Measurements from ENCODE around the gene PAIP1.
A peak's percentile ranks its signal among the peaks of the same experiment; 100 is the strongest.
"Not testable (repeated sequence)": the region's sequence is repeated elsewhere in the genome, so short reads cannot be mapped to it uniquely, and the experiment has no call there.

The PAIP1 gene, protein sequence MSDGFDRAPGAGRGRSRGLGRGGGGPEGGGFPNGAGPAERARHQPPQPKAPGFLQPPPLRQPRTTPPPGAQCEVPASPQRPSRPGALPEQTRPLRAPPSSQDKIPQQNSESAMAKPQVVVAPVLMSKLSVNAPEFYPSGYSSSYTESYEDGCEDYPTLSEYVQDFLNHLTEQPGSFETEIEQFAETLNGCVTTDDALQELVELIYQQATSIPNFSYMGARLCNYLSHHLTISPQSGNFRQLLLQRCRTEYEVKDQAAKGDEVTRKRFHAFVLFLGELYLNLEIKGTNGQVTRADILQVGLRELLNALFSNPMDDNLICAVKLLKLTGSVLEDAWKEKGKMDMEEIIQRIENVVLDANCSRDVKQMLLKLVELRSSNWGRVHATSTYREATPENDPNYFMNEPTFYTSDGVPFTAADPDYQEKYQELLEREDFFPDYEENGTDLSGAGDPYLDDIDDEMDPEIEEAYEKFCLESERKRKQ

GRCh38 chr5:43556857-43557542 lies at the start of gene PAIP1:
TSS of gene PAIP1 (minus strand) at chr5:43557077. CDS start at chr5:43556846, 231 bp downstream.
- DNase-seq (ENCODE audit: low read depth in 2 of 2): peak; percentile 54 to 65

- no peak for DNase-seq (ENCODE audit: low read depth in 2 of 2)
Observed at GRCh38 chr5:43606351-43606750, 49.5 kb upstream of the PAIP1 start.

DNA sequence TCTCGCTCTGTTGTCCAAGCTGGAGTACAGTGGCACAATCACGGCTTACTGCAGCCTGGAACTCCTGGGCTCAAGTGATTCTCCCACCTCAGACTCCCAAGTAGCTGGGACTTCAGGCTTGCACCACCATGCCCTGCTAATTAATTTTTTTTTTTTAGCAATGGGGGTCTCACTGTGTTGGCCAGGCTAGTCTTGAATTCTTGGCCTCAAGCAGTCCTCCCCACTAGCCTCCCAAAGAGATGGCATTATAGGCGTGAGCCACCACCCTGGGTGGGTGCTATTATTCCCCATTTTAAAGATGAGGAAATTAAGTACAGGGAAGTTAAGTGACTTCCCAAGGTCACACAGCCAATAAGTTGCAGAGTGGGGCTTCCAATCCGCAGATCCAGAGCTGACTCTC lies 47.8 kb upstream of the PAIP1 start:
- no peak for DNase-seq (ENCODE audit: low read depth in 2 of 2)

DNA sequence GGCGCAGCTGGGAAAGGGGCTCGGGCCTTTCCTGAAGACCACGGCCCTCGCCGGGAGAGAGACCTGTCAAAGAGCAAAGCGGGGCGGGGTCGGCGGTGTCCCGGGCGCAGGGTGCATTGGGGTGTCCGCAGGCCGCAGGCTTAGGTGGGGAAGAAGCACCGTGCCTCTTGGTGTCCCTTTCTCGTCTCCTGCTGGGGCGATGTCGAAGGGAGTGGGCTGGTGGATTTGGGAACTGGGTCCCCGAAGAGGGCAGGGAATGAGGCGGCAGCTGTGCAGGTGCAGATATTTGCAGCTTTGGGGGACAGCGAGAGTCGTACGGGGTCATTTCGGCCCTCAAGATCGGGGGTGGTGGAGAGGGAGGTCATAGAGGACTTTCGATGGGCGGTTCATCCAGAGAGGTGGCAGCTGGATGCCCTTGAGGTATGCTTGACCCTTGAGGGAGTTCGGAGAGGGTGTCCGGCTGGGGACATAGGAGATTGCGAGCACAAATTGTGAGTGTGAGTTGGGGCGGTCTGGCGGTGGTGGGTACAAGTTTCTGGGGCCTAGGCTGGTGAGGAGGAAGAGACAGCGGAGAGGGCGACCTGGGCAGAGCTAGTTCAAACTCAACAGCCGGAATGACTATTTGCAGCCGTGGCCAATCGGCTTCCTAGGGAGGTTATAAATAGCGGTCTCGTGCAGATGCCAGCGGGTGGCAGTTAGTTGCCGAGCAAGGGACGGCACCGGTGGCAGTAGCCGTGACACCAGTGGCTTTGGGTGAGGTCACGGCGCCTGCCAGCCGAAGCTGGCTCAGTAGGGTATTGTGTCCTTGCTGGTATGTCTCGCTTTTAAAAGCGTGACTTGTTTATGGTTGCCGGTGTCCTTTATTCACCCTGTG lies 46.7 kb upstream of the PAIP1 start:
- DNase-seq (ENCODE audit: low read depth in 2 of 2): peak; percentile 26 to 48

DNA sequence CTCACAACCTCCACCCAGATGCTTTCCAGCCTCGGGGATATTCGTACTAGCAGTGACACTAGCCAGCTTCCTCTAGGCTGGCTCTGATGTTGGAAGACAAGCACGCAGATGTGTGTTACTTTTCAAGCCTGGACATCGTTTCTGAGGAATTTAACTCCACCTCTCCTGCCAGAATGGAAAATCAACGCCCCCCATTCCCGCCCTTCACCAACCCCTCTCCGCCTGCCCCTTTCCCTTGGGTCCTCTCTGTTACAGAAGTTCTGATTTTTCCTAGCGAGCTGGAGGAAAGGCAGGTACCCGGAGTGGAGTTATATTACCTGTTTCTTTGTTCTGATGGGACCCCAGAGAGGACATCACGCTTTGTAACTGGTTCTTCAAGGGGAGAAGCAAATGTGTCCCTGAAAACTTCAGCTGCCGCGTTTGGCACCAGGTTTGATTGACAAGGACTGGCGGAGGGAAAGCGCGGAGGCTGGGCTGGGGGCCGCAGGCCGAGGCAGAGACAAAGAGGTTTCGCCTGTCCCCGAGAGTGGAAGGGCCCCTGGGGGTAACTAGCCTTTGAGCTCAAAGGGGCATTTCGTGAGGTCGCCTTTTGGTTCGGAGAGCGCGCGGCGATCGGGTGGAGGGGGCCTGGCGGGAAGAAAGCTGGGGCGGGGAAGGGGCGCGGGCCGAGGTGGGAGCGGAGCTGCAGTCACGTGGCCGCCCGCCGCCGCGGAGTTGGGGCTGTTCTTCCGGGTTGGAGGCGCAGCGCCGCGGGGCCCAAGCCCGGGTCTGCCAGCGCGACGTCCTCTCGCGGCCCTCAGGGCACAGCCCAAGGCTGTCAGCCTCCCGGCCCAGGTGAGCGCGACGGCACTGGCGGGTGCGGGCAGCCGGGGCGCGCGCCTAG lies 45.8 kb upstream of the PAIP1 start, which contains the start of gene NNT:
Gene NNT (plus strand): TSS at position 720 of the 883 bp plus-strand sequence. CDS start 6,016 bp downstream, outside the sequence.
- DNase-seq (ENCODE audit: low read depth in 2 of 2): peak; percentile 56 to 63

DNA sequence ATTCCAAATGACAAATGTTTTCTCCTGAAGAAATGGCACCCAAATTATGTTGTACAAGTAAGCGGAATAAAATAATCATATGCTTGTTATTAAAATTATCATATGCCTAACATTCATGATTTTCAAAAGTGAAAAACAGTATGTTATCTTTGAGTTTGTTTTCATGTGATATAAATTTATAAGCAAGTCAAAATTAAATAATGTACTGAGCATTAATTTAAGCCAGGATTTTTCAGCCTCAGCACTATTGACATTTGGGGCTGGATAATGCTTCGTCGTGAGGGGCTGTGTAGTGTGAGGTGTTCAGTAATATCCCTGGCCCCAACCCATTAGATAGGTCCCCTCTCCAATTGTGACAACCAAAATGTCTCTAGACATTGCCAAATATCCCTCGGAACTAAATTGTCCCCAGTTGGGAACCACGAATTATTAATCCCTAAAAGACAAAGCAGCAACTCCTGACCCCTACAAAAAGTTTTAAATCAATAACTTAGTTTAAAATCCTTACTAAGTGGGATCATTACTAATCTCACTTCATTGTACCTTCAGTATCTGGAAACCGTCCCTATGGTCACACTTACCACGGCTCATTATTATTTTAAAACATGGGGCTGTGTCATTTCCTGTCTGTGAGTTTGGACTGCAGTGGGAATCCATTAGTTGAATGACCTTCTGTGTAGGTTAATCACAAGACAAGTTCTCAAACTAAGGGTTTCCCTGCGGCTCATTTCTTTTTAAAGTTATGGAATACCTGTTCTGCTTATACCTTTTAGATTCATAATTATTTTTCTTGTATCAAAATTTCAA lies 44.8 kb upstream of the PAIP1 start:
- no peak for DNase-seq (ENCODE audit: low read depth in 2 of 2)

- DNase-seq (ENCODE audit: low read depth in 2 of 2): not testable (repeated sequence)
Observed at GRCh38 chr5:43598927-43599326, 42.0 kb upstream of the PAIP1 start.

- no peak for DNase-seq (ENCODE audit: low read depth in 2 of 2)
Observed at GRCh38 chr5:43592363-43592762, 35.5 kb upstream of the PAIP1 start.

- no peak for DNase-seq (ENCODE audit: low read depth in 2 of 2)
Observed at GRCh38 chr5:43590700-43591099, 33.8 kb upstream of the PAIP1 start.

- no peak for DNase-seq (ENCODE audit: low read depth in 2 of 2)
Observed at GRCh38 chr5:43589310-43589709, 32.4 kb upstream of the PAIP1 start.

DNA sequence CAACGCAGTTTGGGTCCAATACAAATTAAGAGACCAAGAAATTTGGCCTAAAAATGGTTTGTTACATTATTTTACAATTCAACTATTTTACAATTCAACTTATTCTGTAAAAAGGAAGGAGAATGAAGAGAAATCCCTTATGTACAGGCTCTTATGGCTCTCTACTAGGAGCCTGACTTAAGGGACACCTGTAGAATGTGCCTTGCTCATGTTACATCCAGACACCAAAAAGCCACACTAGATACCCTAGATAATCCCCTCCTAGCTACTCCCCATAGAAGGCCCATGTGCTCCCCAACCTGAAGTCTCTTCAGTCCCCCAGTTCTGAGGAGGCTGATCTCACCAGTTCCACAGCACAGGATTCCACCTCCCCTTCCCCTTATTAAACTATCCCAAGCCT lies 32.0 kb upstream of the PAIP1 start:
- DNase-seq (ENCODE audit: low read depth in 2 of 2): no peak

DNA sequence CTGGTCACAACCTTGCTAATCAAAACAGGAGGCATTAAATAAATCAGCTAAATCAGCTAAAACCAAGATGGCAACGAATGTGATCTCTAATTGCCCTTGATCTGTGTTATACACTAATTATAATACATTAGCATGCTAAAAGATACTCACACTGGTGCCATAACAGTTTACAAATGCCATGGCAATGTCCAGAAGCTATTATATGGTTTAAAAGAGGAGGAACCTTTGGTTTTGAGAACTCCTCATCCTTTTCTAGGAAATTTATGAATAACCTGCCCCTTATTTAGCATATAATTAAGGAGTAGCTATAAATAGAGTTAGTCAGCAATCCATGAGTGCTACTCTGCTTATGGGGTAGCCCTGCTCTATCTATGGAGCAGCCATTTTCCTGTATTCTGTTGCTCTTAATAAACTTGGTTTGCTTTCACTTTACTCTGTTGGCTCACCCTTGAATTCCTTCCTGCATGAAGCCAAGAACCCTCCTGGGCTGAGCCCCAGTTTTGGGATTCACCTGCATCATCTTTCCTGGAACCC lies 27.4 kb upstream of the PAIP1 start:
- no peak for DNase-seq (ENCODE audit: low read depth in 2 of 2)

DNA sequence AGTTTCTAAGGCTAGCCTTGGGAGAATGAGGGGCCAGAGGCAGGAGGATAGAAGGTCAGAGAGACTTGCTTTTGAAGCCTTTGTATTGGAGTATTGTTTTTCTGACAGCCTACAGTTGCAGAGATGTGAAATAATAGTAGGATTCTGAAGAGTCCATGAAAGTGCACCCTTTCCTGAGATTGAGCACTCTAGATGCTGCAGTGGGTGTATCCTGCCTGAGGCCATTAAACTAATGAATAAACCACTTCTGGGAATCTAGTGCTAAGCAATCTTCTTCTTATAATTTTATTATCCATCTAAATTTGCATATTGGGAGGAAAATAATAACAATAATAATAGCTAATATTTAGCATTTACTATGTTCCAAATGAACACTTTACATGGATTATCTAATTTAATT lies 26.8 kb upstream of the PAIP1 start:
- DNase-seq (ENCODE audit: low read depth in 2 of 2): no peak

GRCh38 chr5:43582082-43583005 lies 25.5 kb upstream of the PAIP1 start:
- no peak for DNase-seq (ENCODE audit: low read depth in 2 of 2)

DNA sequence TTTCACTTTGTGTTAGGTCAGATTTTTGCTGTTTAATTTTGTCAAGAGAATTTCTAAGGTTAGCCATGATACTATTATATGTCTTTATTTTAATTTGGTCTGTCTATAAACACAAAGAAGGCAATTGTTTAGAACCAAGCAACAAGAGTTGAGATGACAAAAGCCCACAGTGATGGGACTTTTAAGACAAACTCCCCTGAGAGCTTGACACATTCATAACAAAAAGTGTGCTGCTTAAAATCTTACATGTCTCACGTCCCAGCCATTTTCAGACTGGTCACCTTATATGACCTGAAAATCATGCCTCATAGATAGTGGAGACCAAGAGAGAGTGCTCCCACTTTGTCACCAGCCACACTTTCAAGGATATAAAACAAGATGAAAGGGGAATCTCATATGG lies 24.5 kb upstream of the PAIP1 start:
- DNase-seq (ENCODE audit: low read depth in 2 of 2): no peak

- DNase-seq (ENCODE audit: low read depth in 2 of 2): not testable (repeated sequence)
Observed at GRCh38 chr5:43580402-43581210, 23.7 kb upstream of the PAIP1 start.

- no peak for DNase-seq (ENCODE audit: low read depth in 2 of 2)
Observed at GRCh38 chr5:43573058-43573457, 16.2 kb upstream of the PAIP1 start.

DNA sequence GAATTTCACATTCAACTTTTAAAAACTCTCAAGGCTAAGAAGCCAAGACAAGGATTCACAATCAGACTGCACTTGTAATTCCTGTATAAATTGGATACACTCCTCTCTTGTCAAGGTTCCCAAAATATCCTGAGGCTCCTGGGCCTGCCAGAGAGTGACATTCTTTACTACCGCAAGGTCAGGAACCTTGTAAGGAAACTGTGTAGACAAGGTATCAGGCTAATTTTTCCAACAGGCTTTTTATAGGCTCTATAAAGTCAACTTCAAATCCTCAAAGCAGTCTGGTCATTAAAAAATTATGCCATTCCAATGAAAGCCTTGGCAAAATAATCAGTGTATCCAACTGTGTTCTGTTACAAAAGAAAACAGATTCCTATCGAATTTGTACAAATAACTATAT lies 15.5 kb upstream of the PAIP1 start:
- DNase-seq (ENCODE audit: low read depth in 2 of 2): no peak
